ENCODE measurements around the gene P2RY11. TPM values are rescaled to one million over a fixed set of nuclear protein-coding genes. Genes with fewer than 3 reads are reported as not detected.

Gene P2RY11
- total and polyA plus RNA-seq, 2 experiments from 2014 or later = 4.0 to 4.3 TPM

GRCh38 chr19:10089801-10090375 lies 21.6 kb upstream of the P2RY11 start:
- Mint-ChIP-seq H3K4me1 (no peaks in the 10 kb centered on the region; the same call in 2 of the 3 replicates), H3K27ac (no peak overlapping the region), H3K27me3 (ENCODE audit: insufficient read depth, low read depth, poor library complexity) (peaks cover 15% of the 10 kb centered on the region), H3K4me3 (no peak overlapping the region), H3K36me3 (ENCODE audit: low read depth) (peaks cover 15% of the 10 kb centered on the region), H3K9me3 (no peaks in the 10 kb centered on the region; the same call in 2 of the 3 replicates)
- Histone ChIP-seq H3K27ac (ENCODE audit: low read depth) (no peak overlapping the region), H3K9me2 (ENCODE audit: insufficient read depth) (no peaks in the 10 kb centered on the region), H3K79me2 (replicated peaks; ENCODE audit: insufficient read depth) (no peaks in the 10 kb centered on the region), H3K36me3 (ENCODE audit: insufficient read depth) (no peaks in the 10 kb centered on the region), H3K4me1 (ENCODE audit: insufficient read depth) (no peaks in the 10 kb centered on the region; the same call in 1 of the 2 replicates), H3K27me3 (ENCODE audit: insufficient read depth) (peaks cover 7% of the 10 kb centered on the region), H2AFZ (no peak overlapping the region), H3F3A (replicated peaks; ENCODE audit: low read depth) (no peaks in the 10 kb centered on the region), H3K4me3 (no peak overlapping the region), H4K20me1 (replicated peaks; ENCODE audit: insufficient read depth) (peaks cover 8% of the 10 kb centered on the region; the same call in 1 of the 2 replicates), H3K4me2 (no peak overlapping the region)
- TF ChIP-seq CREB1 (CRISPR knock-in tag; IDR thresholded peaks at IDR 0.05; ENCODE audit: low read depth) = no peak
- no peak for TF ChIP-seq ZNF114 (CRISPR knock-in tag; IDR thresholded peaks at IDR 0.05)
- no peak for TF ChIP-seq ZNF331 (CRISPR knock-in tag; IDR thresholded peaks at IDR 0.05; ENCODE audit: low read depth)
- no peak for TF ChIP-seq JUNB (IDR thresholded peaks at IDR 0.05; ENCODE audit: unreplicated experiment)
- TF ChIP-seq, protein P1, sequence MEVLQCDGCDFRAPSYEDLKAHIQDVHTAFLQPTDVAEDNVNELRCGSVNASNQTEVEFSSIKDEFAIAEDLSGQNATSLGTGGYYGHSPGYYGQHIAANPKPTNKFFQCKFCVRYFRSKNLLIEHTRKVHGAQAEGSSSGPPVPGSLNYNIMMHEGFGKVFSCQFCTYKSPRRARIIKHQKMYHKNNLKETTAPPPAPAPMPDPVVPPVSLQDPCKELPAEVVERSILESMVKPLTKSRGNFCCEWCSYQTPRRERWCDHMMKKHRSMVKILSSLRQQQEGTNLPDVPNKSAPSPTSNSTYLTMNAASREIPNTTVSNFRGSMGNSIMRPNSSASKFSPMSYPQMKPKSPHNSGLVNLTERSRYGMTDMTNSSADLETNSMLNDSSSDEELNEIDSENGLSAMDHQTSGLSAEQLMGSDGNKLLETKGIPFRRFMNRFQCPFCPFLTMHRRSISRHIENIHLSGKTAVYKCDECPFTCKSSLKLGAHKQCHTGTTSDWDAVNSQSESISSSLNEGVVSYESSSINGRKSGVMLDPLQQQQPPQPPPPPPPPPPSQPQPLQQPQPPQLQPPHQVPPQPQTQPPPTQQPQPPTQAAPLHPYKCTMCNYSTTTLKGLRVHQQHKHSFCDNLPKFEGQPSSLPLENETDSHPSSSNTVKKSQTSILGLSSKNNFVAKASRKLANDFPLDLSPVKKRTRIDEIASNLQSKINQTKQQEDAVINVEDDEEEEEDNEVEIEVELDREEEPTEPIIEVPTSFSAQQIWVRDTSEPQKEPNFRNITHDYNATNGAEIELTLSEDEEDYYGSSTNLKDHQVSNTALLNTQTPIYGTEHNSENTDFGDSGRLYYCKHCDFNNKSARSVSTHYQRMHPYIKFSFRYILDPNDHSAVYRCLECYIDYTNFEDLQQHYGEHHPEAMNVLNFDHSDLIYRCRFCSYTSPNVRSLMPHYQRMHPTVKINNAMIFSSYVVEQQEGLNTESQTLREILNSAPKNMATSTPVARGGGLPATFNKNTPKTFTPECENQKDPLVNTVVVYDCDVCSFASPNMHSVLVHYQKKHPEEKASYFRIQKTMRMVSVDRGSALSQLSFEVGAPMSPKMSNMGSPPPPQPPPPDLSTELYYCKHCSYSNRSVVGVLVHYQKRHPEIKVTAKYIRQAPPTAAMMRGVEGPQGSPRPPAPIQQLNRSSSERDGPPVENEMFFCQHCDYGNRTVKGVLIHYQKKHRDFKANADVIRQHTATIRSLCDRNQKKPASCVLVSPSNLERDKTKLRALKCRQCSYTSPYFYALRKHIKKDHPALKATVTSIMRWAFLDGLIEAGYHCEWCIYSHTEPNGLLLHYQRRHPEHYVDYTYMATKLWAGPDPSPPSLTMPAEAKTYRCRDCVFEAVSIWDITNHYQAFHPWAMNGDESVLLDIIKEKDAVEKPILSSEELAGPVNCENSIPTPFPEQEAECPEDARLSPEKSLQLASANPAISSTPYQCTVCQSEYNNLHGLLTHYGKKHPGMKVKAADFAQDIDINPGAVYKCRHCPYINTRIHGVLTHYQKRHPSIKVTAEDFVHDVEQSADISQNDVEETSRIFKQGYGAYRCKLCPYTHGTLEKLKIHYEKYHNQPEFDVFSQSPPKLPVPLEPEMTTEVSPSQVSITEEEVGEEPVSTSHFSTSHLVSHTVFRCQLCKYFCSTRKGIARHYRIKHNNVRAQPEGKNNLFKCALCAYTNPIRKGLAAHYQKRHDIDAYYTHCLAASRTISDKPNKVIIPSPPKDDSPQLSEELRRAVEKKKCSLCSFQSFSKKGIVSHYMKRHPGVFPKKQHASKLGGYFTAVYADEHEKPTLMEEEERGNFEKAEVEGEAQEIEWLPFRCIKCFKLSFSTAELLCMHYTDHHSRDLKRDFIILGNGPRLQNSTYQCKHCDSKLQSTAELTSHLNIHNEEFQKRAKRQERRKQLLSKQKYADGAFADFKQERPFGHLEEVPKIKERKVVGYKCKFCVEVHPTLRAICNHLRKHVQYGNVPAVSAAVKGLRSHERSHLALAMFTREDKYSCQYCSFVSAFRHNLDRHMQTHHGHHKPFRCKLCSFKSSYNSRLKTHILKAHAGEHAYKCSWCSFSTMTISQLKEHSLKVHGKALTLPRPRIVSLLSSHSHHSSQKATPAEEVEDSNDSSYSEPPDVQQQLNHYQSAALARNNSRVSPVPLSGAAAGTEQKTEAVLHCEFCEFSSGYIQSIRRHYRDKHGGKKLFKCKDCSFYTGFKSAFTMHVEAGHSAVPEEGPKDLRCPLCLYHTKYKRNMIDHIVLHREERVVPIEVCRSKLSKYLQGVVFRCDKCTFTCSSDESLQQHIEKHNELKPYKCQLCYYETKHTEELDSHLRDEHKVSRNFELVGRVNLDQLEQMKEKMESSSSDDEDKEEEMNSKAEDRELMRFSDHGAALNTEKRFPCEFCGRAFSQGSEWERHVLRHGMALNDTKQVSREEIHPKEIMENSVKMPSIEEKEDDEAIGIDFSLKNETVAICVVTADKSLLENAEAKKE (CRISPR knock-in tag; IDR thresholded peaks at IDR 0.05) = no peak
- no peak for TF ChIP-seq EZH2 (IDR thresholded peaks at IDR 0.05; ENCODE audit: low read depth, unreplicated experiment)
- no peak for TF ChIP-seq POLR2AphosphoS5 (IDR thresholded peaks at IDR 0.05; ENCODE audit: low read depth)
- no peak for TF ChIP-seq NANOG (IDR thresholded peaks at IDR 0.05; ENCODE audit: borderline replicate concordance)
- DNase-seq (ENCODE audit: low spot score) = no peak
- no peak for ATAC-seq
